HG02678 (cell line): ENCODE measurements around the gene TFCP2.
A peak's percentile ranks its signal among the peaks of the same experiment; 100 is the strongest.
"Not testable (repeated sequence)": the region's sequence is repeated elsewhere in the genome, so short reads cannot be mapped to it uniquely, and the experiment has no call there.

Experiments
- ATAC-seq: cut with Tn5 transposase; IDR thresholded peaks from one replicate; pipeline ENCODE4 v1.9.1; 2021; ENCODE audit warnings: mild to moderate bottlenecking, moderate library complexity; ENCODE audit not compliant: unreplicated experiment

The TFCP2 gene

DNA sequence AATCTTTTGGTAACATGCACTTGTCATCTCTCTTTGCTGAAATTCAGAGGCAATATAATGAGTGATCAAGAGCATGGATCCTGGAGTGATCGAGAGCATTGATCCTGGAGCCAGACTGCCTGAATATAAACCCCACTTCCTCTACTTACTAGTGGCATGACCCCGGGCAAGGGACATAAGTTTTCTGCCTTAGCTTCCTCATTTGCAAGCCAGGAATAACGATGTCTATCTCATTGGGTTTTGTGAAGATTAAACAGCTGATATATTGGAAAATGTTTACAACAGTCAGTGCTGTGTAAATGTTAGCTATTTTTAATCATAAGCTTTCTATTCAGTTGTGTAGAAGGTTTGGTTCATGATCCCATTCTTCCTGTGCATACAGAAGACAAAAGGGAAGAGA lies 87.2 kb downstream of the TFCP2 start:
- no peak for ATAC-seq

- ATAC-seq = peak; percentile 98
These were observed 89.7 kb downstream of the TFCP2 start, which contains the start of gene CSRNP2 for GRCh38 chr12:51083126-51083833. Gene CSRNP2, minus strand, starts transcription at chr12:51083596. Its CDS starts 7,035 bp downstream, at chr12:51076561.

DNA sequence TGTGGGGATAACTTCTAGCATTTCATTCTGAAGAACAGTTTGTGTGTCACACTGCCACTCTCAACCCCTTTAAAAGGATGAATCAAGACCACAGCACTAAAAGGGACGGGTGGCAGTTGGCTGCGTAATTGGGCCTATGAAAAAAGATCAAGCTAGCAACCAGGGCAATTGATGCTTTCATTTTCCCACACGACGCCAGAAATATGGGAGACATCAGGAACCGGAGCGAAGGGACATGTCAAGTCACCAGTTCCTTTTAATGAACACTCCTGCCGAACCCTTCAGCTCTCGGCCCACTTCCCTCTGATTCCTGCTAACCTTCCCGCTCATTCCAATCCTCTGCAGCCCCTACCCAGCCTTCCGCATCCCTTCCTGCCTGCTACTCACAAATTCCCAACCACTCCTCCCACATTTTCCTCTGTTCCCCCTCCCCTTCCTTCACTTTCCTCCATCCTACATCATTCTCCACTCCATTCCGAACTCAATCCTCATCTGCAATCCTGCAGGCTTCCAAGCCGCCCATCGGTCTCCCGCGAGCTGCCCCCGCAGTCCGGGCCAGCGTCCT lies 90.3 kb downstream of the TFCP2 start:
- no peak for ATAC-seq

- no peak for ATAC-seq
These were observed 91.5 kb downstream of the TFCP2 start for GRCh38 chr12:51081421-51081820.

DNA sequence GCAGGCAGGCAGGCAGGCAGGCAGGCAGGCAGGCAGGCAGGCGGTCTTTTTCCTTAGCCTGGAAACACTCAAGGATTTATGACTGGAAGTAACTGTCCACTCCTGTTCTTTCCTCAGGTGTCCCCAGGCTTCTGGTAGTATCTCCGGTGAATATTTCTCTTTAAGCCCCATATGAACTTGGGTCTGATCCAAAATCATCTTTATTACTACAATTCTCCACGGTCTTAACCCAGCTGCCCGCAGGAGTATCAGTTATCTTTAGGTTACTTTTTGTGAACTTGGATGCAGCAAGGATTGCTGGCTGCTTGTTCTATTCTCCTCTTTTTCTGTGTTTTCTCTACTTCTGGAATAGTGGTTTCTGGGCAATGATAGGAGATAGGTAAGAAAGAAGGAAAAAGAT lies 92.8 kb downstream of the TFCP2 start:
- ATAC-seq = no peak

DNA sequence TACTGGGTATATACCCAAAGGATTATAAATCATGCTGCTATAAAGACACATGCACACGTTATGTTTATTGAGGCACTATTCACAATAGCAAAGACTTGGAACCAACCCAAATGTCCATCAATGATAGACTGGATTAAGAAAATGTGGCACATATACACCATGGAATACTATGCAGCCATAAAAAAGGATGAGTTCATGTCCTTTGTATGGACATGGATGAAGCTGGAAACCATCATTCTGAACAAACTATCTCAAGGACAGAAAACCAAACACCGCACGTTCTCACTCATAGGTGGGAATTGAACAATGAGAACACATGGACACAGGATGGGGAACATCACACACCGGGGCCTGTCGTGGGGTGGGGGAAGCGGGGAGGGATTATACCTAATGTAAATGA lies 94.1 kb downstream of the TFCP2 start:
- ATAC-seq = not testable (repeated sequence)

DNA sequence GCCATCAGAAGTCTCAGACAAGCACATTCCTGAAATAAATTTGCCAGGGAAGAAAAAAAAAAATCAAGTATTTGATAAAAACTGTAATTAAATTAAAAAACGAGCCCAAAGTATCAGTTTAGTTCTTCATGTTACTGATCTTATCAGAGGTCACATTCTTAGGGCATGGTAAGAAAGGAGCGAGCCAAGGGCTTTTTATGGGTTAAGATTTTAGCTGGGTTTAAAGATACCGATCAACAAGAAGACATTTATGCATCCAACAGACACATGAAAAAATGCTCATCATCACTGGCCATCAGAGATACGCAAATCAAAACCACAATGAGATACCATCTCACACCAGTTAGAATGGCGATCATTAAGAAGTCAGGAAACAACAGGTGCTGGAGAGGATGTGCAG lies 94.6 kb downstream of the TFCP2 start:
- not testable (repeated sequence) for ATAC-seq

DNA sequence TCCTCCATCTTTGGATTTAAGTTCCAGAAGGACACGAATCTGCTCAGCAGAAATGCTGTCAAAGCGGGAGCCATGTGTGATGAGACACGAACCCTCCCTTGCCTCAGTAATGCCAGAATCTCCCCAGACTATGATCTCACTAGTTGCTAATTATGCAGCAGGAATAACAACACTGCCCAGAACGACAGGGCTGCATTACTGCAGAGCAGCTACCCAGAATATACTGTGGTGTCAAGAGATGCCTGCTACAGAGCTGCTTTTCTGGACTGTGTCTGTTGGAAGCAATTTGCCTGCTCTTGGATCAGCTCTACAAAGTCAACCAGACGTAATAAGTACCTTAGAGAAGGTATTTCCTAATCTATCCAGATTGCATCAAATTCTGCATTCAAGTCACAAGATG lies 95.0 kb downstream of the TFCP2 start:
- ATAC-seq = no peak

DNA sequence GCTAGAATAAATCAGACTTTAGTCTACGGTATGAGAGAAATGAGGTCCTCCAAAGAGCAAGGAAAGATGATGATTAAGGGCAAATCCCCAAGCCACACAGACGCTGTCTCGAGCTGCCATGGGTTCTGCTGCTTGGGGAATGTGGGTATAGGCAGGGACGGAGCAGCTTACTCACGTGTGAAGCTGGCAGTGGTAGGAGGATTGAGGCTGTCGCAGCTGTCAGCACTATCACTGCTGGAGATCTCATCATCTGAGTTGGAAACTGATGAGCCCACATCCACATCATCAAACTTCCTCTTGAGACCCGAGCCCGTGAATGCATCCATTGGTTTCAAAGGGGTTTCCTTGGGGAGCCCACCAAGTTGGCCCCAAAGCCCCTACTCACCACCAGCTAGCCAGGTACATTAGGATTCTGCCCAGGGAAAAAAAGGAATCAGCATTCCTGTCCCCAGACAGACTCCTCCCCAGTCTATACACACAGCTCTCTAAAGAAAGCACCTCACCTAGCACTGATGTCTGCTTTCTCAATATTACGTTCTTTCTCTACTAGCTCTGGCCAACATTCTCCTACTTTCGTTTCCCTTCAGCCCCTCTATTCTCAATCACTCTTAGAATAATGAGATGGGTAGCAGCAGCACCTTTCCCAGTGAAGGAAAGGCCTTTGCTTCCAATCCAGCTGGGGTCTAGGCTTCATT lies 96.6 kb downstream of the TFCP2 start:
- ATAC-seq = no peak

GRCh38 chr12:51075390-51075789 lies 97.5 kb downstream of the TFCP2 start:
- no peak for ATAC-seq

GRCh38 chr12:51071663-51072062 lies 101.3 kb downstream of the TFCP2 start:
- ATAC-seq = no peak

DNA sequence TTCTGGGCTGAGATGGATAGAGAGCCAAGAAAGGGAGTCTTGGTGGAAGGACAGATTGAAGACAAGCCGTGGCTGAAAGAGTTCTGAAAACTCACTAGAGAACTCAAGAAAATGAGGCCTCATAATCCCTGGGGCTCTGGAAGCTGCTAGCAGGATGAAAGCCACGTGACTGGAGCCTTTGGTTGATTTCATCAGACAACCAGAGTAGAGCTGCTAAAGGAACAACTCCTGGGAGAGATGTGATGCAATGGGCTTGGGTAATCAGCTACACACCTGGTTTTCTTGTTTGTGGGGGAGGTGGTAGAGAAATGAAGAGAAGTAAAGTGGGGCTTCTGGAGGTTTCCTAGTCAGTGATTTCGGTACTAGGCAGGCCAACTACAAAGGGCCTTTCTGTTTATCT lies 102.9 kb downstream of the TFCP2 start:
- ATAC-seq = no peak

DNA sequence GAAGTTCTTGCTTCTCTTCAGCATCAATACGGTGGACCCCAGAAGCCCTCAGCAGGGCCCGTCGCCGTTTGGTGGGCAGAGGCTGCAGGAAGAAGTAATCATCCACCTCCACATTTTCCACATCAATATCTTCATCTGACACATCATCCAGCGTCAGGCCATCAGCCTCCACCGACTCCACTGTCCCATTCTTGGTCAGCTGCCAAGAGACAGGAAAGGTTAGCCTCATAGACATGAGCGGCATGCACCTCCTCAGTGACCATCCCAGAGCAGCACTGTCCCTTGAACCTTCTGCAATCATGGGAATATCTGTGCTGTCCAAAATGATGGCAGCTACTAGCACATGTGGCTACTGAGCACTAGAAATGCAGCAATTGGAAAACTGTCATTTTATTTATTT lies 105.2 kb downstream of the TFCP2 start:
- ATAC-seq = no peak

- ATAC-seq = no peak
These were observed 105.7 kb downstream of the TFCP2 start for GRCh38 chr12:51067229-51067628.

- ATAC-seq = no peak
These were observed 107.4 kb downstream of the TFCP2 start for GRCh38 chr12:51065530-51065929.

DNA sequence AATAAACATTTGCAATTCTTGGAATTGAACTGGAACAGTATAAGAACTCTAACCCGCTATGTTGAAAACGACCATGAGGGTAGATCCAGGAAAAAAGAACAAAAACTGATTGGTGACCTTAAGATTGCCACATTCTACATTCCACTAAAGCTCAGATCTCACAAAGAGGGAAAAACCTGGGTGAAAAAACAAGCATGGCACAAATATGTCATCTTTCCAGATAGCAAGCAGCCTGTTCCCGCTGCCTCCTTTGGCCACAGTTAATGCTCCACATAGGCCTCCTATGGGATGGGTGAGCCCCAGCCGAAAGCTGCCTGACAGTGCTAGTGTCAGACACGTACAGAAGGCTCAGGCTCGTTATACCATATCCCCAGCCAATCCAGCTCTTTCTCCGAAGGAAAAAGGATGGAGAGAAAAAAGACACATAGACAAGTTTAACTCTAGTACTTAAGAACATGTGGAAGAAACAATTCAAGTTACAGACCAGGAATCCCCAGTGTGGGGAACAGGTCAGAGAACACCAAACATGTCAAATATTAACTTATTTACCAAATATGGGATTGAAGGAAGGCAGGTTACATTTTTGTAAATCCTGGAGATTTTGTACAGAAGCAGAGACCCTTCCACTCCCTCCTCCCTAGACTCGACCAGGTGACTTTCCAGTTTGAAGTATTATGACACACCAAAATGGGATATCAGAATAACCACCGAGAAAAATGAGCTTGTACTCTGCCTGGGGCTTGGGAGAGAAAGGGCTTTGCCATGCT lies 110.1 kb downstream of the TFCP2 start:
- ATAC-seq = no peak

GRCh38 chr12:51059086-51059485 lies 113.8 kb downstream of the TFCP2 start:
- ATAC-seq = no peak

- ATAC-seq = no peak
These were observed 116.7 kb downstream of the TFCP2 start for GRCh38 chr12:51056242-51056641.

- no peak for ATAC-seq
These were observed 117.9 kb downstream of the TFCP2 start for GRCh38 chr12:51055060-51055459.

DNA sequence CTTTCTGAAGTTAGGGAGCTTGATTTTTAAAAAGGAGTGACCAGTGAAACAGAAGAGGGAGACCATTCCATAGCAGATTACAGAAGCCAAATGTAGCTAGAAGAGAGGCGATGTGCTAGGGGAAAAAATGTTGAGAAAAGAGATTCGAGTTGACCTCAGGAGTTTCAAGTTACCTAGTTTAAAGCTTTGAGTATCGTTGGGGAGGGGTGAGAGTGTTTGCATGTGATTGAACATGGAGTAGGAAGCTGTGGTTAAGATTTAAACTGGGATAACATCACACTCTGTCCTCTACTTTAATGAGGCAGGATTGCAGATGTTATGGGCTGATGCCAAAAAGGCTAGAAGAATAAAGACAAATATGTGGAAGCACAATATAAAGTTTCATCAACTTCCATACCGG lies 121.1 kb downstream of the TFCP2 start:
- no peak for ATAC-seq

GRCh38 chr12:51049525-51049924 lies 123.4 kb downstream of the TFCP2 start:
- no peak for ATAC-seq
